HG03565 (cell line): Measurements from ENCODE around the gene MASTL.
A peak's percentile ranks its signal among the peaks of the same experiment; 100 is the strongest.
"Not testable (repeated sequence)": the region's sequence is repeated elsewhere in the genome, so short reads cannot be mapped to it uniquely, and the experiment has no call there.

ENCODE experiments used
- ATAC-seq: cut with Tn5 transposase; IDR thresholded peaks from one replicate; pipeline ENCODE4 v1.9.1; 2021; ENCODE audit warnings: mild to moderate bottlenecking, moderate library complexity; ENCODE audit not compliant: unreplicated experiment

The MASTL gene

GRCh38 chr10:27155066-27155754, at the start of gene MASTL:
MASTL (plus strand) TSS chr10:27155352; CDS start chr10:27155427, 75 bp downstream.
- ATAC-seq: peak; percentile 81

DNA sequence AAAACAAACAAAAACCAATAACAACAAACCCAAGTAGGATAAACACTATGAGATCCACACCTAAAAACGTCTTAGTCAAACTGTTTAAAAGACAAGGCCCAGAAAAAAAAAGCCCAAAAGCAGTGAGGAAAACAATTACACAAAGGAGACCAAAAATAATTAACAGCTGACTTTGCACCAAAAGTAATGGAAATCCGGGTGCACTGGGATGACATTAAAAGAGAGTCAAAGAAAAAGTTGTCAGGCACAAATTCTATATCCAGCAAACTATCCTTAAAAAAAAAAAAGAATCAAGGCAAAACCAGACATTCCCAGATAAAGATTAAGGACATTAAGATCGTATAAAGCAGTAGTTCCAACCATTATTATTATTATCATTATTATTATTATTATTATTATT, 47.0 kb upstream of the MASTL start:
- no peak for ATAC-seq

DNA sequence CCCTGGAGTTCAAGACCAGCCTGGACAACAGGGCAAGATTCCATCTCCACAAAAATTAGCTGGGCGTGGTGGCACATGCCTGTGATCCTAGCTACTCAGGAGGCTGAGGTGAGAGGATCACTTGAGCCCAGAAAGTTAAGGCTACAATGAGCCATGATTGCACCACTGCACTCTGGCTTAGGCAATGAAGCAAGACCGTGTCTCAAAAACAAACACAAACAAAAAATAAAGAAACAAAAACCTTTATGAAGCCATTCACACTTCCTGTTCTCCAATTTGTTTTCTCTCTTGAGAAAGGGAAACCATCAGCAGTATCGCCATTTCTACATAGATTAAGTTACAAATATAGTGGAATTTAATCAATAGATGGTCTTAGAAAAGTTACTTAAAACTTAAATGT, 20.8 kb upstream of the MASTL start:
- no peak for ATAC-seq

- no peak for ATAC-seq
Measured at GRCh38 chr10:27138277-27138676, 16.9 kb upstream of the MASTL start.

DNA sequence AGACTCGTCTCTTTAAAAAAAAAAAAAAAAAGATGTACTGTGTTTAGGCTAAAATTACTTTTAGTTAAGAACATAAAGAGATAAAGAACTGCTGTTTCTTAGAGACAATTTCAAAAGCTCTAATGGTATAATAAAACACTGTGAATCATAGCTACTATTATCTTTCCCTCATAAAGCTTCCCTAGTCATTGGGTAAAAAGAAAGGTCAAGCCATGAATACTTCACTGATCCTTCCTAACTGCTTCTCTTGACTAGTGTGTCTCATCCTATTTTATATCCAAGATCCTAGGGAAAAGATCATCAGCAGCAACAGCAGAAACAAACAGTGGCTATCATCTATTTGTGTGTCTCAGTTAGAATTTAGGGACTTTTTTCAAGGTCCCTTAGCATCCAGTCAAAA, 11.5 kb upstream of the MASTL start:
- no peak for ATAC-seq

- ATAC-seq: no peak
Measured at GRCh38 chr10:27145937-27146336, 9.2 kb upstream of the MASTL start.

GRCh38 chr10:27147701-27148100, 7.5 kb upstream of the MASTL start:
- no peak for ATAC-seq

- no peak for ATAC-seq
Measured at GRCh38 chr10:27150261-27150660, 4.9 kb upstream of the MASTL start.

DNA sequence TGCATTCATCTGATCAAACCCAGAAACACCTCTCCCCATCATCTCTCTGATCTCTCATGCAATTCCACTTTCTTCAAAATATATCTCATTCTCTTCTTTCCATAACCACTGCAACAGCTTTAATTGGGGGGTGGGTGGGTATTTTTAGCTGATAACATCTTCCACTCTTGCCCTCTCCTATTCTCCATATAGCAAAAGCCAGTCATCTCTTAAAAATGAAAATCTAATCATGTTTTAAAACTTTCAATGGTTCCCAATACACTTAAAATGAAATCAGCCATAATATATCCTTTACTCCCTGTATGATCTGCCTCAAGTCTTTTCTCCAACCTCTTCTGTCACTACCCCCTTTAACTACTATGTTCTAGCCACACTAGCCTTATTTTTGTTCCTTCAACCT, 2.5 kb upstream of the MASTL start:
- no peak for ATAC-seq

- ATAC-seq: no peak
Measured at GRCh38 chr10:27153329-27153728, 1.8 kb upstream of the MASTL start.

DNA sequence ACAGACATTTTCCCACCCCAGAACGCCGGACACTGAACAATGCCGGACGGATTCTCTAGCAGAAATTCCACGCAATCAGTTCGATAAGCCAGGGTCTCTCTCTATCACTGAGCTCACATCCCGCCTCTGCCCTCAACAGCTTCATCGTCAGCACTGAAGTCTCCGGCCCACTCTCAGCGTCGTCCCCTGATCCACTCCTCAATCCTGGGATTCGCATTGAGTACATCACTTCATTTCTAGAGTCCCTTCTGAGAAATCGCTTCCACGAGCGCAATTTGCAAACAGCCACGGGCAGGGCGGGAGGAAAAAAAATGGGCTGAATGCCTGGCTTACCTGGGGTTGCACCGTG, 1.3 kb upstream of the MASTL start:
- peak; percentile 1 for ATAC-seq

DNA sequence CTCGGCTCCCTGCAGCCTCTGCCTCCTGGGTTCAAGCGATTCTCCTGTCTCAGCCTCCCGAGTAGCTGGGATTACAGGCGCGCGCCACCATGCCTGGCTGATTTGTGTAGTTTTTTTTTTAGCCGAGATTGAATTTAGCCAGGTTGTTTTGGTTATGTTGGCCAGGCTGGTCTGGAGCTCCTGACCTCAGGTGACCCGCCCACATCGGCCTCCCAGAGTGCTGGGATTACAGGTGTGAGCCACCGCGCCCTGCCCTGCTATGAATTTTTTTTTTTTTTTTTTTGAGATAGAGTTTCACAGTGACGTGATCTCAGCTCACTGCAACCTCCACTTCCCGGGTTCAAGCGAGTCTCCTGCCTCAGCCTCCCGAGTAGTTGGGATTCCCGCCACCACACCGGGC, 1.4 kb downstream of the MASTL start:
- ATAC-seq: not testable (repeated sequence)

DNA sequence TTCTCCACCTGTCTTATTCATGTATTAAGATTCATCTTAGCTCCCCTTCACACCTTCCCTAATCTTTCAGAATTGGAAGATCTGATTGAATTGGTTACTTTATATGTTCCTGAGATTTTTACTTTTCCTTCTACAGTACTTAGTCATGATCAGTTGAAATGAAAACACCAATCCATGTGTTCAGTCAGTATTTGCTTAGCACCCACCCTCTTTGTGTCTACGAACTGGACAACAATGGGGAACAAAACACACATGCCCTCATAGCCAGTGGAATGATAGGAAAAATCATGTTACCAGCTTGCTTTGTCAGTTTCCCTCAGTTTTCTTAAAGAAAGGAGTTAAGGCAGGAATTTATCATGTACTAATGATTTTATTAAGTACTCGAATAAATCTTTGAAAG, 2.0 kb downstream of the MASTL start:
- no peak for ATAC-seq

GRCh38 chr10:27158421-27158820, 3.3 kb downstream of the MASTL start:
- no peak for ATAC-seq

GRCh38 chr10:27169849-27170248, 14.7 kb downstream of the MASTL start:
- no peak for ATAC-seq

GRCh38 chr10:27188259-27188658, 33.1 kb downstream of the MASTL start:
- ATAC-seq: no peak

- no peak for ATAC-seq
Measured at GRCh38 chr10:27188897-27189296, 33.7 kb downstream of the MASTL start.

- no peak for ATAC-seq
Measured at GRCh38 chr10:27190508-27190907, 35.4 kb downstream of the MASTL start.

DNA sequence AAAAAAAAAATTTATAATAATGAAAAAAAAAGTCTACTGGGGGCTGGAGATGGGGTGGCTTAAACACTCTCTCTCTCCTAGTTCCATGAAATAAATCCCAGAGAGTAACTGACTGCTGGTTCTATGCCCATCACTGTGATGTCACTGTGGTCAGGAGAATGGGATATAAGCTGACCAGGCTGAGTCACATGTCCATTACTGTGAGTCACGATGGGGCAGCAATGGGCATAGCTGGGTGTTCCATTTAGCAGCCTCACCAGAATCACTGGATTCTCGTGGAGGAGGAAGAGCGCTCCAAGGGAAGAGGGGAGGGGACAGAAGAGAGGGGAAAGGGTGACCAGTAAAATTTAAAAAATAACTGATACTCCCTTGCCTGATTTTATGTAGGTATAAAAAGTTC, 37.1 kb downstream of the MASTL start:
- no peak for ATAC-seq

DNA sequence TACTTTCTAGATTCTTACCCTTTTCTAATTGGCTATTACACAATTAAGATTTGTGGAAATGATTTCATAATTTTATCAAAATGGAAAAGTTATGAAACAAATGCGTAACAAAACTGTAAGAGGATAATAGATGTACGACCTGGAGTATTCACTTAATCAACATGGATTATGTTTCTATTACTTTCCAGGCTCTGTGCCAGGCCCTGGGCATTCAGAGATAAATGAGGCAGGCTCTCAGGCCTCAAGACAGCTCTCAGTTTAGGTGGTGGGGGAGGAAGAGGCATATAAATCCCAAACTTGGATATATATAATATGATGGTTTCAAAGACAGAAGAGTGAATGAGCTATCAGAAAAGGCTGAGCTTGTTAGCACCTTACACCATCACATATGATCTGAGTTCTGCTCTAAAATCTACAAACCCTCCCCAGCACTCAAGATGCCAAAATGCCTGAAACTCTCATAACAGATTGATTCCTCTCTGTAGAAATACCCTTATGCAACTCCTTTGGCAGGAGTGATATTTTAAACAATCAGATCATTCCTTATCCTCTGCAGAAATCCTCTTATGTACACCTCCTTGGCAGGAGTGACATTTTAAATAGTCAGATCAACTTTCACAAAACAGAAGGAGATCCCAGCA, 42.9 kb downstream of the MASTL start:
- ATAC-seq: no peak

DNA sequence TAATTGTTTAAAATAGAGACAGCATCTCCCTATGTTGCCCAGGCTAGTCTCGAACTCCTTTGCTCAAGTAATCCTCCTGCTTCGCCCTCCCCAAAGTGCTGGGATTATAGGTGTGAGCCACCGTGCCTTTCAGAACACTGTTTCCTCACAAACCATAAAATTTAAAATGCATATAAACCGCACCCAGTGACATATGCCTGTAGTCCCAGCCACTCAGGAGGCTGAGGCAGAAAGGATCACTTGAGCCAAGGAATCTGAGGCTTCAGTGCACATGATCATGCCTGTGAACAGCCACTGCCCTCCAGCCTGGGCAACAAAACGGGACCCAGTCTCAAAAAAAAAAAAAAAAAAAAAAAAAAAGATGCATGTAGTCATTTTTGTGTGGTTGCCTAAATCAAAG, 48.7 kb downstream of the MASTL start:
- no peak for ATAC-seq

DNA sequence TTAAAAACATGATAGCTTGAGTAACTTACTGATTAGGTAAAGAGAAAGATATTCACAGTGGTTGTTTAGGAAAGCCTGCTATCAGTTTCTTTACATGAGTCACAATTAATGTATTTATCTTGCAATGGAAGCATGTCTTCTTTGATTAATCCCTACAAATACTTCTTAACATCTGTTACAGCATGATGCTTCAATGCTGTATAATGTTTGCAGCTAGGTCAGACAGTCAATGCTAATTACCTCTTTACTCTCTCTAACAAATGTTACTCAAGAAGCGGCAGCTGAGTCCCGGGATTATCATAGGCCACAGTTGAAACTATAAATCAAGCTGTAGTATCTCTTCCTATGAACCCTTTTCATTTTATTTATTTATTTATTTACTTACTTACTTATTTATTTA, 52.2 kb downstream of the MASTL start:
- ATAC-seq: no peak

GRCh38 chr10:27223964-27224363, 68.8 kb downstream of the MASTL start:
- ATAC-seq: no peak
